HAP-1 (cell line): Measurements from ENCODE around the gene TMEM97.
"Not testable (repeated sequence)": the region's sequence is repeated elsewhere in the genome, so short reads cannot be mapped to it uniquely, and the experiment has no call there.

Experiments used
- DNase-seq, 2 experiments: peaks; one replicate each; pipeline ENCODE4 v3.0.0-alpha.2; 2016 to 2020; ENCODE audit warnings: low spot score in 2 of 2
- H3K27me3 ChIP-seq: fragments of 250-450 bp; sonication (Bioruptor Pico); 2 replicates; pipeline ENCODE4 v1.5.1; 2020; ENCODE audit warnings: low read depth, mild to moderate bottlenecking, moderate library complexity
- H3K36me3 ChIP-seq: fragments of 250-450 bp; sonication (Bioruptor Pico); replicated peaks from 2 replicates; pipeline ENCODE4 v1.5.1; 2020; ENCODE audit warnings: mild to moderate bottlenecking
- H3K4me1 ChIP-seq: fragments of 250-450 bp; sonication (Bioruptor Pico); 2 replicates; pipeline ENCODE4 v1.5.1; 2020; ENCODE audit warnings: mild to moderate bottlenecking
- H3K4me3 ChIP-seq: fragments of 250-450 bp; sonication (Bioruptor Pico); 2 replicates; pipeline ENCODE4 v1.5.1; 2020; ENCODE audit warnings: mild to moderate bottlenecking, moderate library complexity
- H3K9me3 ChIP-seq: fragments of 250-450 bp; sonication (Bioruptor Pico); 2 replicates; pipeline ENCODE4 v1.5.1; 2020; ENCODE audit warnings: mild to moderate bottlenecking, moderate library complexity
- in situ Hi-C: fragments of 300-500 bp; cut with MboI; formaldehyde crosslinking; loops from 3 replicates; pipeline ENCODE4 v1.14.3; 2020; ENCODE audit warnings: low sequenced_read_pairs, inconsistent platforms, mixed read lengths

The TMEM97 gene

DNA sequence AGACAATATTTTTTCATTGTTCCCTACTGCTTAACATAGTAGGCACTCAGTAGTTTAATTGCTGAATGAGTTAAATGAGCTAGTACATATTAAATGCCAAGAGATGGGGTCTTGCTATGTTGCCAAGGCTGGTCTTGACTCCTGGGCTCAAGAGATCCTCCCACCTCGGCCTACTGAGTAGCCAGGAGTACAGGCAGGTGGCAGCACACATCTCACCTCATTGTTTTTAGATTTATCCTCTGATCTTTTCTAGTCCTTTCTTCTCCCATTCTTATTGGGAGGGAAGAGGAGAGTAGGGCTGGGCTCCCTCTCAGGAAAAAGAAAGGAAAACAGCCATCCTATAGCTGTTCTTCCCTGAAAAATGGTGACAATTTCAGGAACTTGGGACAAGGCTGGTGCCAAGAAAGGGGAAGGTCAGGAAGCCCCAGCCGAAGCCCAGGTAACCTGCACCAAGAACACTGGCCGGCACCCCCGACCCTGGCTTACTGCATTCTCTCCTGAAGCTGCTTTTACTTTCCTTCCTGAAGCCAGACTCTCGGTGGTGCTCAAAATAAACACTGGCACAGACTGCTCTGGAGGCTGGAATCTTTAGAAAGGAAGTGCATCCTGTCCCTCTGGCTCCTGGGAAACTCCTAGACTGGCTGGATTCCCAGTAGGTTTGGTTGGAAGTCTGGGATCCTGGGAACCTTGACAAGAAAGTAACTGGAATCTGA lies 19.2 kb downstream of the TMEM97 start:
- Histone ChIP-seq H3K4me1 (peaks cover 12% of the 10 kb centered on the region), H3K9me3 (no peaks in the 10 kb centered on the region), H3K36me3 (peaks cover 18% of the 10 kb centered on the region), H3K4me3 (no peak overlapping the region), H3K27me3 (no peaks in the 10 kb centered on the region)
- in situ Hi-C loops: no loop called here
- no peak for DNase-seq

GRCh38 chr17:28338769-28339212 lies 19.8 kb downstream of the TMEM97 start:
- Histone ChIP-seq H3K36me3 (peaks cover 18% of the 10 kb centered on the region), H3K4me1 (peaks cover 12% of the 10 kb centered on the region)
- H3K27me3 ChIP-seq, DNase-seq, H3K4me3 ChIP-seq, H3K9me3 ChIP-seq, in situ Hi-C loops: not testable (repeated sequence)

- DNase-seq: no peak
- Histone ChIP-seq H3K9me3 (no peaks in the 10 kb centered on the region), H3K27me3 (no peaks in the 10 kb centered on the region), H3K36me3 (peaks cover 18% of the 10 kb centered on the region), H3K4me1 (peaks cover 9% of the 10 kb centered on the region), H3K4me3 (no peak overlapping the region)
- in situ Hi-C loops: no loop called here
Measured at GRCh38 chr17:28339431-28339830, 20.4 kb downstream of the TMEM97 start.

GRCh38 chr17:28340374-28340773 lies 21.4 kb downstream of the TMEM97 start:
- peaks cover 19% of the 10 kb centered on the region for H3K36me3 ChIP-seq
- in situ Hi-C loops: no loop called here
- H3K4me1 ChIP-seq: peaks cover 6% of the 10 kb centered on the region
- H3K27me3 ChIP-seq: no peaks in the 10 kb centered on the region
- no peaks in the 10 kb centered on the region for H3K9me3 ChIP-seq
- no peak for DNase-seq
- no peak overlapping the region for H3K4me3 ChIP-seq

- Histone ChIP-seq H3K27me3 (no peaks in the 10 kb centered on the region), H3K4me3 (no peak overlapping the region), H3K9me3 (no peaks in the 10 kb centered on the region), H3K4me1 (peaks cover 4% of the 10 kb centered on the region), H3K36me3 (peaks cover 30% of the 10 kb centered on the region)
- no peak for DNase-seq
- in situ Hi-C loops: no loop called here
Measured at GRCh38 chr17:28341516-28341915, 22.5 kb downstream of the TMEM97 start.

DNA sequence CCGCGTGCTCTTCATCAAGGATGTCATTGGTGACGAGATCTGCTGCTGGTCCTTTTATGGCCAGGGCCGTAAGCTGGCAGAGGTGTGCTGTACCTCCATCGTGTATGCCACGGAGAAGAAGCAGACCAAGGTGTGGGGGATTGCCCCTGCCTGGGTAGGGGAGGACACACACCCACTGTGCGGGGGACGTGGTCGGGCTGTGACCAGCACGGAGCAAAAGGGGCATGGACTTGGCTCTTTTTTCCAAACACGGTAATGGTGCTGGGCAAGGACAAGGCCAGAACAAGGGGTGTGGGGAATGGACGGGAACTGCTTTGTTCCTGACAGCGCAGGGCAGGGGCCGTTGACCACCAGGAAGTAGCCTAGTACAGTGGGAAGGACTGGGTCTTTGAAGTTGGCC lies 23.3 kb downstream of the TMEM97 start:
- Histone ChIP-seq H3K36me3 (peaks cover 38% of the 10 kb centered on the region), H3K27me3 (no peaks in the 10 kb centered on the region), H3K4me3 (no peak overlapping the region), H3K4me1 (no peaks in the 10 kb centered on the region), H3K9me3 (no peaks in the 10 kb centered on the region)
- no peak for DNase-seq
- in situ Hi-C loops: no loop called here

DNA sequence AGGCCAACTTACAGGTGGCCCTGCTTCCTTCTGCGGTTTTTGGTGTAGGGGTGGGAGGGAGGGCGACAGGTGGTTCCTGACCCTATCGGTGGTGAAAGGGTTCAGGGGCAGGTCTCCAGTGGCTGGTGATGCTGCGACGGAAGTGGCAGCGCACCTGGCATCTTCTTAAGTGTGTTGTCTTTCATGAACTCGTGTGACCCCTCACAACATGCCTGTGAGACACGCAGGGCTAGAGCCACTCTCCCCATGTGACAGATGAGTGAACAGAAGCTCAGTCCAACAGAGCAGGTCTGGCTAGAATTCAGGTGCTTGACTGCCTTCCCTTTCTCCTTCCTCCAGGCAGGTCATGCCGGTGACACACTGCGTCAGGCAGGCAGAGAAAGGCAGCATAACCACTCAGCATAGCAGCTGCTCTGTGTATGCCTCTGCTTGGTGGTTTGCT lies 24.5 kb downstream of the TMEM97 start:
- in situ Hi-C loops: no loop called here
- Histone ChIP-seq H3K36me3 (peaks cover 50% of the 10 kb centered on the region), H3K27me3 (no peaks in the 10 kb centered on the region), H3K4me1 (no peaks in the 10 kb centered on the region), H3K4me3 (no peak overlapping the region), H3K9me3 (no peaks in the 10 kb centered on the region)
- DNase-seq: no peak

- no peaks in the 10 kb centered on the region for H3K9me3 ChIP-seq
- no peaks in the 10 kb centered on the region for H3K27me3 ChIP-seq
- in situ Hi-C loops: no loop called here
- peaks cover 55% of the 10 kb centered on the region for H3K36me3 ChIP-seq
- no peak for DNase-seq
- no peaks in the 10 kb centered on the region for H3K4me1 ChIP-seq
- H3K4me3 ChIP-seq: no peak overlapping the region
Measured at GRCh38 chr17:28344011-28344410, 25.0 kb downstream of the TMEM97 start.

- DNase-seq: no peak
- no peaks in the 10 kb centered on the region for H3K27me3 ChIP-seq
- H3K9me3 ChIP-seq: no peaks in the 10 kb centered on the region
- H3K36me3 ChIP-seq: peaks cover 56% of the 10 kb centered on the region
- no peaks in the 10 kb centered on the region for H3K4me1 ChIP-seq
- in situ Hi-C loops: no loop called here
- H3K4me3 ChIP-seq: no peak overlapping the region
Measured at GRCh38 chr17:28344435-28344901, 25.5 kb downstream of the TMEM97 start.

DNA sequence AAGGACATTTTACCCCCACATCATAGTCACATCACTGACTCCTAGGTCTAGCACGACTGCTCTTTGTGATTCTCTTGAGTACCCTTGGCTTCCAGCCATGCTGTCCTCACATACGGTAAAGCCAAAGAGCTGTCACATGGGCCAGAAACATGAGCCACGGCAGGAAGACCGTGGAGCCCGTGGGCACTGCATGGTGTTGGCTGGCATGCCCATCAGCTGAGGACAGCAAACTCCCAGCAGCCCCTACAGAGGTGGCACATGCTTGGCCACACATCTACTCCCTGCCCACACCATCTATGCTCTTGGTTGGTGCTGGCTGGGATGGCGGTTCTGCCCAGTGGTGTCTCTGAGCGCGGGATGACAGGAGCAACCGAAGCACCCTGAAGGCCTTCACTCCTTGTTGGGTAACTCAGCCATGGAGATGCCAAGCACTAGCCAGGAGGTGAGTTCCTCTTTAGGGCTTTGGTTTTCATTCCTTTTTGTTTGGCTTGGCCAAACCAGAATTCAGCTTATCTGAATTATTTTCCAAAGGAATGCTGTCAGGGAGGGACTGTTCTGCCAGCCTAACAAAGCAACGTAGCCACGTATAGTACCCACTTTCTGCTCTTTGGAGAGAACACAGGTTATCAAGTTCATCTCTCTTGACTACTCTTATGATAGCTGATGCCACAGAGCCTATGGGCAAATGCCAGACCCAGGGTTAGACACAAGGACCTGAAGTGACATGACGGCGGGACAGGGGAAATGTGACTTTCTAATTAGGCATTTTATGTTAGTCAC lies 26.6 kb downstream of the TMEM97 start:
- in situ Hi-C loops: no loop called here
- H3K9me3 ChIP-seq: no peaks in the 10 kb centered on the region
- H3K4me3 ChIP-seq: no peak overlapping the region
- H3K27me3 ChIP-seq: no peaks in the 10 kb centered on the region
- peaks cover 68% of the 10 kb centered on the region for H3K36me3 ChIP-seq
- DNase-seq: no peak
- no peaks in the 10 kb centered on the region for H3K4me1 ChIP-seq

- Histone ChIP-seq H3K27me3 (no peaks in the 10 kb centered on the region), H3K36me3 (peaks cover 71% of the 10 kb centered on the region)
- in situ Hi-C loops: no loop called here
Measured at GRCh38 chr17:28346199-28346580, 27.2 kb downstream of the TMEM97 start.

GRCh38 chr17:28346746-28347246 lies 27.8 kb downstream of the TMEM97 start:
- Histone ChIP-seq H3K27me3 (no peaks in the 10 kb centered on the region), H3K4me1 (no peaks in the 10 kb centered on the region), H3K9me3 (no peaks in the 10 kb centered on the region), H3K36me3 (peaks cover 71% of the 10 kb centered on the region), H3K4me3 (no peak overlapping the region)
- no peak for DNase-seq
- in situ Hi-C loops: no loop called here

More at GRCh38 chr17:28346199-28346580, 27.2 kb downstream of the TMEM97 start:
- Histone ChIP-seq H3K4me3 (no peak overlapping the region), H3K9me3 (no peaks in the 10 kb centered on the region), H3K4me1 (no peaks in the 10 kb centered on the region)
- DNase-seq: no peak

GRCh38 chr17:28347261-28347891 lies 28.4 kb downstream of the TMEM97 start:
- Histone ChIP-seq H3K27me3 (no peaks in the 10 kb centered on the region), H3K4me3 (no peak overlapping the region), H3K9me3 (no peaks in the 10 kb centered on the region), H3K4me1 (no peaks in the 10 kb centered on the region), H3K36me3 (peaks cover 68% of the 10 kb centered on the region)
- in situ Hi-C loops: no loop called here
- DNase-seq: no peak

GRCh38 chr17:28348979-28349378 lies 30.0 kb downstream of the TMEM97 start:
- no peaks in the 10 kb centered on the region for H3K4me1 ChIP-seq
- no peak overlapping the region for H3K4me3 ChIP-seq
- in situ Hi-C loops: no loop called here
- no peaks in the 10 kb centered on the region for H3K9me3 ChIP-seq
- no peak for DNase-seq
- H3K36me3 ChIP-seq: peaks cover 78% of the 10 kb centered on the region
- no peaks in the 10 kb centered on the region for H3K27me3 ChIP-seq
